ENCODE results near the gene COL27A1. TPM values are rescaled to one million over a fixed set of nuclear protein-coding genes. Genes with fewer than 3 reads are reported as not detected.

COL27A1 gene
- total and polyA plus RNA-seq, 7 donors, result 1.4 to 13.3 (median 4.3) TPM

DNA sequence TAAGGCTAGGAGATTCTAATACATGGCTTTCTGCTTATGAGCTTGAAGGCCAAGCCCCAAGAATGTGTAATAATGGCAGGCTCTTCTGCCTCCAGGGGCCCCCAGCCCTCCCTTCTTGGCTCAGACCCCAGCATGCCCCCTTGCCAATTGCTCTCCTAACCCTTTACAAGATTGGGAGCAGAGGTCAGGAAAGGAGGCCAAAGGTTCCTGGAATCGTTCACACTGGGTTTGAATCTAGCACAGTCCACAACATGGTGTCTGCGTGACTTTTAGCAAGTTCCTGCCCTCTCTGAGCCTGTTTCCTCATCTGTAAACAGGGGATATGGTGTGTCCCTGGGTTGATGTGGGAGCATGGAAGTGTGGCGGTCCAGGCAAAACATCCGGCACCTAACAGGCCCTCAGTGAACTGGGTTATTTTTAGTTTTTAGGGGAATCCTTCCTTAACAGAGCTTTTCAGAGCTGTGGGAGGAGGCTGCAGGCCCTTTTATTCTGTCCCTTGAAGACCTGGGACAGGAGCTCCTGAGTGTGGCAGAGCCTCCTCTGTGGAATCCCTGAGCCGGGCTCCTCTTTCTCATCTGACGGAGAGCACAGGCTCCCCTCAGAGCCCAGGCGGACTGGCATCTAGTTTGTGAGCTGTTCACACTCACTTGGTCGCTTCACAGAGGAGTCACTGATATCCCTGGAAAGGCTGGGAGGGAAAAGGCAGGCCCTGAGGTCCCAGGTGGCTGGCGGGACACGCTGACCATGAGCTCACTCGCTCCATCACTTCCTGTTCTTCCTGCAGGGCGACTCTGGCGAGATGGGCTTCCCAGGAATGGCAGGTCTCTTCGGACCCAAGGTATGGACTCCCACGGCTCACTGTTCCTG, 144.2 kb downstream of the COL27A1 start:
- Histone ChIP-seq H3K27ac (no peak overlapping the region), H3K4me1 (no peaks in the 10 kb centered on the region), H3K36me3 (peaks cover 0 to 37% (median 3%) of the 10 kb centered on the region in 4 donors), H3K9me3 (peaks cover 0 to 3% (median under 1%) of the 10 kb centered on the region in 4 donors), H3K27me3 (no peaks in the 10 kb centered on the region), H3K4me3 (no peak overlapping the region)
- intact Hi-C loops (cut with DNase I), result no loop called here
- peak; percentile 40 for DNase-seq
- 85 to 89% methylated on average over 15 of the region's 15 CpGs for WGBS, 2 donors
- no peak for TF ChIP-seq CTCF (IDR thresholded peaks at IDR 0.05)
- no peak for TF ChIP-seq POLR2A (IDR thresholded peaks at IDR 0.05)
- no peak for TF ChIP-seq POLR2AphosphoS5 (IDR thresholded peaks at IDR 0.05)
- no peak for TF ChIP-seq EP300 (IDR thresholded peaks at IDR 0.05)

DNA sequence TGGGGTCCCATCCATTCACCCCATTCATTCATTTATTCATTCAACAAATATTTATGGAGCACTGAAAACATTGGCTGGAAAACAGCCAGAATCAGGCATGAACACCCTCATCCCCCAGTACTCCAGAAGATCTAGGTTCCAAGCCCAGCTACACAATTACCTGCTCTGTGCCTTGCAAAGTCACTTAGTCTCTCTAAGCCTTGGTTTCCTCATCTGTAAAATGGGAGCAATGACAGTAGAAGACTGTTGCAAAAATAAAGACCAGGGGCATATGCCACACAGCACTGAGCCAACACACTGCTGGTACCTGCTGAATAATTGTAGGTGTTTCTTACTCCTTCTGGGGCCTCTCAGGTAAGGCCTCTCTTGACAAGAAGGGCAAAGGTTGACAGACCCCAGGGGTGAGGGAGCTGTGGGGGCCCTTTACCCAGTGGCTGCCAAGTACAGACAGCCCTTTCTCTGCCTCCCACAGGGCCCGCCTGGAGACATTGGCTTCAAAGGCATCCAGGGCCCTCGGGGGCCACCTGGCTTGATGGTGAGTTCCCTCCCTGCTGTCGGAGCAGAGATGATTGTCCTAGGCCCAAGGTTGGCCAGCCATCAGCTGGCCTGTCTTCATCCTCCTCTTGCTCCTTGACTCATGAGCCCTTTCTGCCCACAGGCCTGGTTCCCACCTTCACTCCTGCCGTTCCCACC, 145.0 kb downstream of the COL27A1 start:
- TF ChIP-seq EP300 (IDR thresholded peaks at IDR 0.05), result no peak
- TF ChIP-seq POLR2A (IDR thresholded peaks at IDR 0.05), result no peak
- TF ChIP-seq POLR2AphosphoS5 (IDR thresholded peaks at IDR 0.05), result no peak
- TF ChIP-seq CTCF (IDR thresholded peaks at IDR 0.05), result no peak
- Histone ChIP-seq H3K9me3 (no peaks in the 10 kb centered on the region), H3K4me1 (peaks cover 0 to 2% (median under 1%) of the 10 kb centered on the region in 4 donors), H3K27ac (no peak overlapping the region), H3K36me3 (peaks cover 0 to 29% (median 3%) of the 10 kb centered on the region in 4 donors), H3K4me3 (no peak overlapping the region), H3K27me3 (no peaks in the 10 kb centered on the region)
- intact Hi-C loops (cut with DNase I), result no loop called here
- 92 to 96% methylated on average over 4 of the region's 4 CpGs for WGBS, 2 donors
- peak; percentile 55 for DNase-seq

DNA sequence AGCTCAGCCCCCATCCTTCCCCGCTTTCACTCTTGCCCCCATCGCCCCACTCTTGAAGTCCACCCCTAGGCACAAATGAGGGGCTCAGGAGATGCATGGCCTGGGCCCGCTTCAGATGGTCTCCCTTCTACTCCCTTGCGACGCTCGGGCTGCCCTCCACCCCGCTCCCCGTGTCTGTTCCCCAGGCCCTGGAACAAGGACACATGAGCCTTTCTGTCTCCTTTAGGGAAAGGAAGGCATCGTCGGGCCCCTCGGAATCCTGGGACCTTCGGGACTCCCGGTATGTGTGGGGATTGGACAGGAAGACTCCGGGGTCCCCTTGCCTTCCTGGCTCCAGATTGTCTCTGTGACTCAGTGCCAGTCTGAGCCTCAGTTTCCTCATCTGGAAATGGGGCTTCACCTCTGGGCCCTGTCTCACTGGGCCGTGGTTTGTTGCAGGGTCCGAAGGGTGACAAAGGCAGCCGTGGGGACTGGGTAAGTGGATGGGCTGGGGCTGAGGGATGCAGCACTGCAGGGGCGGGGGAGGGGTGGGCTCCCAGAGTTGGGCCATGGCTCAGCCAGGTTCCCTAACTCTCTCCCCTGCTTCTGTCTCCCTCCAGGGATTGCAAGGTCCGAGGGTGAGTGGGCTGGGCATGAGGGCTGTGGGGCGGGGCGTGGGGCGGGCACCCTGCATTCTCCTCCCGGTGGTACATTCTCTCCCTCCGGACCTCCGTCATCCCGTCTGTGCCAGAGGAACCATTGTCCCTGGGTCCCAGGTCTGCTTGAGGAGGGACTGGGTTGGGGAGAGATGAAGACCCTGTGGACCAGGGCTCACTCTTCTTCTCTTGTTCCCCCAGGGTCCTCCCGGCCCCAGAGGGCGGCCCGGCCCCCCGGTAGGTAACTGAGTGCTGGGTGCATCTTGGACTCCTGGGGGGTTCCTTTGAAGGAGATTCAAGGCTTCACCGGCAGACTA, 145.8 kb downstream of the COL27A1 start:
- 93% methylated on average over 31 of the region's 31 CpGs for WGBS, 2 donors
- H3K9me3 ChIP-seq, result no peaks in the 10 kb centered on the region
- peak; percentile 56 for DNase-seq
- H3K36me3 ChIP-seq, result peaks cover 0 to 21% (median 3%) of the 10 kb centered on the region in 4 donors
- no peak overlapping the region for H3K4me3 ChIP-seq
- H3K27me3 ChIP-seq, result no peaks in the 10 kb centered on the region
- TF ChIP-seq POLR2AphosphoS5 (IDR thresholded peaks at IDR 0.05) (no peak), POLR2A (IDR thresholded peaks at IDR 0.05) (no peak), CTCF (IDR thresholded peaks at IDR 0.05) (no peak), EP300 (IDR thresholded peaks at IDR 0.05) (no peak)
- no peak overlapping the region for H3K27ac ChIP-seq
- H3K4me1 ChIP-seq, result peaks cover 0 to 6% (median 3%) of the 10 kb centered on the region in 4 donors
- intact Hi-C loops (cut with DNase I), result no loop called here

GRCh38 chr9:114301798-114302565, 146.6 kb downstream of the COL27A1 start:
- no peak for TF ChIP-seq POLR2AphosphoS5 (IDR thresholded peaks at IDR 0.05)
- no peak for TF ChIP-seq EP300 (IDR thresholded peaks at IDR 0.05)
- Histone ChIP-seq H3K36me3 (peaks cover 0 to 12% (median 3%) of the 10 kb centered on the region in 4 donors), H3K9me3 (no peaks in the 10 kb centered on the region), H3K27me3 (no peaks in the 10 kb centered on the region), H3K4me3 (no peak overlapping the region), H3K4me1 (peaks cover 0 to 6% (median 3%) of the 10 kb centered on the region in 4 donors), H3K27ac (no peak overlapping the region)
- WGBS, 2 donors, result 82 to 84% methylated on average over 15 of the region's 15 CpGs
- peak; percentile 55 for DNase-seq
- intact Hi-C loops (cut with DNase I), result no loop called here
